Measurements from ENCODE around the gene BCO1.
A peak's percentile ranks its signal among the peaks of the same experiment; 100 is the strongest.

BCO1 gene

GRCh38 chr16:81232740-81233367 is 5.6 kb upstream of the BCO1 start:
- FAIRE-seq = no peak

DNA sequence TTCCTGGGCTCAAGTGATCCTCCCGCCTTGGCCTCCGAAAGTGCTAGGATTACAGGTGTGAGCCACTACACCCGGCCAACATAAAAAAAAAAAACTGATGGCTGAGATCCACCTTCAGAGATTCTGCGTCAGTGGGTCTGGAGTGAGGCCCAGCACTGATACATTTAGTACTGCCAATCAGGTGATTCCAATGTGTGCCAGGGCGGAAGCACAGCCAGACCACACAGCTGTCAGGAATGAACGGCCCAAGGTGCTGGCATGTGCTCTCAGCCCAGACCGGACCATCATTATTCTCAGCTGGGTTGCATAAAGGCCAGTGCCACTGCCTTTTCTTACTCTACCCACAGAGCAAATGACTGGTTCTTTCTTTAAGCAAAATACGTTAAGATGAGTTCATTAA is 1.2 kb upstream of the BCO1 start:
- no peak for FAIRE-seq
- peak; percentile 20 for DNase-seq (ENCODE audit: low spot score)

More at GRCh38 chr16:81232740-81233367, 5.6 kb upstream of the BCO1 start:
- DNase-seq (ENCODE audit: low spot score) = no peak

GRCh38 chr16:81237942-81238295 is 570 bp upstream of the BCO1 start:
- FAIRE-seq (no peak), DNase-seq (ENCODE audit: low spot score) (no peak)

DNA sequence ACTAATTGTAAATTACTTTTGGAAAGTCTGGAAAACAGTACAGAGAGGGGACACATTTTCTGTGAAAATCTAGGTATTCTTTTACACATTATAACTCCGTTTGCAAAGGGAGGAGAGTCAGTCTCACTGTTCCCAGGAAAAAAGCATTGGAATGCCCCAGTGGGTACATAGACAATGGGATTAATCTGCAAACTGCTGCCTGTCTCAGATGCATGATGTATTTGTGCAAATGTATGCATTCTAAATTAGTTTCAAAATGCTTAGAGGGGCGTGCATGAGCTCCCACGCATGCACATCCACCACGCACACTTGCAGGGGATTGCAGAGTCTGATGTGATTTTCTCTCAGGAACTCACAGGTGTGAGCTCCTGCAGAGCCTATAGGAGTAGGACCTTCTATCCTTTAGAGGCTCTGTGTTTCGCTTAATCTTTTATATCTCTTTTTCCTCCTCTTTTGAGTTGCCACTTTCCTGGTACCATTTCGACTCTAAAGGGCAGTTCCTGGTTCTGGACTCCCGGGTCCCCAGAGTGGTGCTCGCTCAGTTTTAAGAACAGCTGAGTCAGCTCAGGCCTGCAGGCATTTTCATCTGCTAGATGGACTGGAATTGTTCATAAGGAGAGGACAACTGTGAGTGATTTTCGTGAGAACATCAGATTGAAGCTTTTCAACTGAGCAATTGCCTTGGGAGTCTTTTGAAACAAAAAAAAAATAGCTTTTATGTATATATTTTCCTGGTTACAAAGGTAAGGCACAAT is 1.1 kb downstream of the BCO1 start:
- DNase-seq (ENCODE audit: low spot score) (no peak), FAIRE-seq (no peak)

DNA sequence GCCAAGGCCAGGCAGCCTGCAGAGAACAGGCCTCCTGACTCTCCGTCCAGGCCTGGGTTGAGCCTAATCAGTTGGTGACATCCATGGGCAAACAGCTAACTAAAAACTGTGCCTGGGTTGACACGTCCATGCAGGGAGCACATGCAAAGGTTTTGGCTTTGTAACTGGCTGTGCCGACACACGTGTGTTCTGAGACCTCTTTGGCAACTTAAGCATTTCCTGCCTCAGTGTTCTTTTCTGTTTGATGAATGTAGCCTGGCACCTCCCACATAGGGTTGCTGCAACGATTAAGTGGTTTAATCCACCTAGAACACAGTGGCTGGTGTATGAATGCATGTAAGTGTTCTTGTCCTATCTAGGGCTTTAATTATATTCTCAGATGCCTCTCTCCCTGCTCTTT is 3.2 kb downstream of the BCO1 start:
- DNase-seq (ENCODE audit: low spot score) (no peak), FAIRE-seq (no peak)

GRCh38 chr16:81242977-81243618 is 4.6 kb downstream of the BCO1 start:
- no peak for FAIRE-seq
- no peak for DNase-seq (ENCODE audit: low spot score)

DNA sequence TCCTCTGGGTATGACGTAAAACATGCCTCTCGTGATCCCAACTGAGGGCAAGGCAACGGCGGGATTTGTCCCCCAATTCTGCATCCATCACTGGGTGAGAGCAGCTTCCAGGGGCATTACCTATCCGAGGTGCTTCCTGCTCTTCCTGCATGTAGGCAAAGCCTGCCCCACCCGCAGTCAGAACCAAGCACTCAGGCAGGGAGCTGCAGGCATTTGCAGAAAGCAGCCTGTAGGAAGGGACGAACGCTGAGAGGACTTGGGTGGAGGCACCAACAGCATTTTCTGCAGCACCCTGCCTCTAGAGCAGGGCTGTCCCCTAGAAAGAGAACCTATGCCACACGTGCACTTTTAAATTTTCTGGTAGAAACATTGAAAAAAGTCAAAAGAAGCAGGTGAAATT is 5.5 kb downstream of the BCO1 start:
- DNase-seq (ENCODE audit: low spot score) (no peak), FAIRE-seq (no peak)

DNA sequence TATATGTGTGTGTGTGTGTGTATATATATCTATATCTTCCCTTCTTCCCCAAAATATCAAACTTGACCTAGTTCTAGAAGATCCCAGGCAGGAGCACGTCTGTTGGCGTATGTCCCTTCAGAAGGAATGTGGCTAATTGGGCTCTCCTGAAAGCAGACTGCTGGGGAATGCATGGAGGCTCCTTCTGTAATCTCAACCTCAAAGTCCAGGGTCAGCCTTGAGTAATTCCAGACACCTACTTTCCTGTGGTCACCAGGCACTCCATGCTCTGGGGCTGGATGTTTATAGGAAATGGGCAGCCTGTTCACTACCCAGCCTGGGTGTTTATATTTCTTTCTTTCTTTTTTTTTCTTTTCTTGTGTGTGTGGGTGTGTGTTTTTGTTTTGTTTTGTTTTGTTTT is 13.4 kb downstream of the BCO1 start:
- FAIRE-seq (no peak), DNase-seq (ENCODE audit: low spot score) (no peak)

GRCh38 chr16:81253141-81253540 is 14.7 kb downstream of the BCO1 start:
- no peak for FAIRE-seq
- no peak for DNase-seq (ENCODE audit: low spot score)

DNA sequence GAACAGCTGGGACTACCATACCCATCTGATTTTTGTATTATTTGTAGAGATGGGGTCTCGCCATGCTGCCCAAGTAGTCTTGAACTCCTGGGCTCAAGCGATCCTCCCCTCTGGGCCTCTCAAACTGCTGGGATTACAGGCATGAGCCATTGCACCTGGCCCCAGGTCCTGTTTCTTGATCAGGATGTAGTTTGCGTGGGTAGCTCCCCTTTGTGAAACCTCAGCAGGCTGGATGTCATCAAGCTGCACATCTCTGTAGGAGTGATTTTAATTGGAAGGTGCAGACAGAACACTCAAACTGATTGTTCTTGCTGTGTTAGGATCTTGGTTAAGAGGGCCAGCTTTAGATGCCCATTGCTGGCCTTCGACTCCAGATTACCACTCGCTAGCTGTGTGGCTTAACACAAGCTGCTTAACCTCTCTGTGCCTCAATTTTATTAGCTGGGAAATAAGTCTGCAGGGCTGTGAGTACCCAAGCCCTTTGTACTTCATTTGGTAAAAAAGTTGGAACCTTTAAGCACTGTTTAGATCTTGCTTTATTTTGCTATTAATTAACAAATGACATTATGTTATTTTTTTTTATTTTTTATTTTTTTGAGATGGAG is 16.5 kb downstream of the BCO1 start:
- no peak for DNase-seq (ENCODE audit: low spot score)
- FAIRE-seq = no peak

DNA sequence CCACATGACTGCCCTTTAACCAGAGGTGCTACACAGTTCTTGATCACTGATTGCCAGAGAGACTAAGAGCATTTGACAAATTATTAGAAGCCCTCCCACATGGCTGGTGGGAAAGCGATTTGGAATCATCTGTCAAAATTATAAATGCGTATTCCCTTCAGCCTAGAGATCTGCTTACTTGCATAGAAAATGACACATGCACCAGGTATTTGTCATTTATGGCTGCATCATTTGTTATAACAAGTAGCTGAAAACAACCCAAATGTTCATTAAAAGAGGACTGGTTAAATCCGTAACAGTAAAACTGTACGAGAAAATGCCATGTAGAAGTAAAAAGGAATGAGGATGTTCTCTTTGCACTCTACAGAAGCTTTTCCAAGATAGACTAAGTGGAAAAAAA is 21.4 kb downstream of the BCO1 start:
- DNase-seq (ENCODE audit: low spot score) (no peak), FAIRE-seq (no peak)

DNA sequence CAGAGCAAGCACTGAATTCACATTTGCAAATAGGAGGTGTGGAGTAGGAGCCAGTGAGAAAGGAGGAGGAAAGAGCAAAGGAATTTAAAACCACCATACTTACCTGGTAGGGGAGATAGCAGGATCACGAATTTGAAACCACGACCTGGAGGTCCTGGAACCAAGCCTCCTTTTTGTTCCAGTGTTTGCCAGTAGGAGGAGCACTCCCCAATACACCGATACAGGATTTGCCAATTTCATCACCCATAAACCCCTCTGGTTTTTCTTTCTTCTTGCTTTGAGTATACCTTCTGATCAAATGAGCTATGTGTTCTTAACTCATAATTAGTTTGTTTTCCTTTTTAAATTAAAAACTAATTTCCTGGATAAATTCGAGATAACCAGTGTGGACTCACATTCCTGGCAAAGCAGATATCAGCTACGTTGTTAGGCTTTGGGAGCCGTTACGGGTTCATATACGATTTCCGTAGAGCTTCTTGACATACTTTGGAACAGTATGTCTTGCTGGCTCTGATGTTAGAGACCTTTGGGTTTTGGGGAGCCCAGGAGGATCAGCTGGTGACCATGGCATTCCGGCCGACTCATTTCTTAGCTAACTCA is 22.7 kb downstream of the BCO1 start:
- FAIRE-seq (no peak), DNase-seq (ENCODE audit: low spot score) (peak; percentile 11)

GRCh38 chr16:81263470-81264220 is 25.2 kb downstream of the BCO1 start:
- no peak for DNase-seq (ENCODE audit: low spot score)
- FAIRE-seq = no peak

DNA sequence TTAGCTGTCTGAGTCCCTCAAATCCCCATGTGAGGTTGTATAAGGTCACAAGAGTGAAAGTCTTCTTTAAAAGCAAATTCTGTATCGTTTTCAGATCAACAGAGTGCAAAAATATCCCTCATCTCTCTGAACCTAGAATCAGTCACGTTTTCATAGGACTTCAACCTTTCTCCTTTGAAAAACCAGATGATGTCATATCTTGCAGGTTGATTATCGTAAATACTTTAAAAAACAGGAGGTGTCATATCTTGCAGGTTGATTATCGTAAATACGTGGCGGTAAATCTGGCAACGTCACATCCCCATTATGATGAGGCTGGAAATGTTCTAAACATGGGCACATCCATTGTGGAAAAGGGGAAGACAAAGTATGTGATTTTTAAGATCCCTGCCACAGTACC is 25.9 kb downstream of the BCO1 start:
- FAIRE-seq = no peak
- no peak for DNase-seq (ENCODE audit: low spot score)

- DNase-seq (ENCODE audit: low spot score) = no peak
Measured at GRCh38 chr16:81265052-81265451, 26.6 kb downstream of the BCO1 start.

GRCh38 chr16:81265658-81266451 is 27.4 kb downstream of the BCO1 start:
- FAIRE-seq (no peak), DNase-seq (ENCODE audit: low spot score) (no peak)

More at GRCh38 chr16:81265052-81265451, 26.6 kb downstream of the BCO1 start:
- FAIRE-seq = no peak

DNA sequence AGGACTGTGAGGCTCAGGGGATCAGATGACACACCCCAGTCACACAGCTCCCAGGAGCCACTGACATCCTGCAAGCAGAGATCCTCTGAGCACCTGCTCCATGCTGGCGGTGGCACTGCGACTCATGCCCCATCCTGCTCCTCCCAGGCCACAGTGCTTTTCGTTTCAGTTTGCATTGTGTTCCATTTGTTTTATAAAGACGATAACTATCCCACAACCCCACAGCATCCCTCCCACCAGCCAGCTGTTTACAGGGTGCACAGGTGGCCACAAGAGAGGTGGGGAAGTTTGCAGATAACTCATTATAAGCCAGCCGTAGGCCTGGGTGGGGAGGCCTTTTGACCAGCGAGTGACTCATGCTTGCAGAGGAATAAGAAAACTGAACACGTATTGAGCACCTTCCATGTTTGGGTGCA is 28.2 kb downstream of the BCO1 start:
- FAIRE-seq (no peak), DNase-seq (ENCODE audit: low spot score) (no peak)

DNA sequence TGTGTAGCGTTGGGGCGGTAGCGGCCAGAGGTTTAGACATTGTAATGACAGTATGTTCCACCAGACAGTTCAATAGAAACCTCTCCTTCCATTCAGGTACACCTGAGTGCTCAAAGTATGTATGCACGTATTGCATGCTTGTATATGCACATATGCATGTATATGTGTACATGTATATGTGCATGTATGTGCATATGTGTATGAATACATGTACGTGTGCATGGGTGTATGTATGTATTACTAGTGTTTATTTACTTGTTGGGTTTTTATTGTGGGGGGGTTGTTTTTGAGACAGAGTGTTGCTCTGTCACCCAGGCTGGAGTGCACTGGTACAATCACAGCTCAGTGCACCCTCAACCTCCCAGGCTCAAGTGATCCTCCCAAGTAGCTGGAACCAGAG is 30.0 kb downstream of the BCO1 start:
- DNase-seq (ENCODE audit: low spot score) (no peak), FAIRE-seq (no peak)

DNA sequence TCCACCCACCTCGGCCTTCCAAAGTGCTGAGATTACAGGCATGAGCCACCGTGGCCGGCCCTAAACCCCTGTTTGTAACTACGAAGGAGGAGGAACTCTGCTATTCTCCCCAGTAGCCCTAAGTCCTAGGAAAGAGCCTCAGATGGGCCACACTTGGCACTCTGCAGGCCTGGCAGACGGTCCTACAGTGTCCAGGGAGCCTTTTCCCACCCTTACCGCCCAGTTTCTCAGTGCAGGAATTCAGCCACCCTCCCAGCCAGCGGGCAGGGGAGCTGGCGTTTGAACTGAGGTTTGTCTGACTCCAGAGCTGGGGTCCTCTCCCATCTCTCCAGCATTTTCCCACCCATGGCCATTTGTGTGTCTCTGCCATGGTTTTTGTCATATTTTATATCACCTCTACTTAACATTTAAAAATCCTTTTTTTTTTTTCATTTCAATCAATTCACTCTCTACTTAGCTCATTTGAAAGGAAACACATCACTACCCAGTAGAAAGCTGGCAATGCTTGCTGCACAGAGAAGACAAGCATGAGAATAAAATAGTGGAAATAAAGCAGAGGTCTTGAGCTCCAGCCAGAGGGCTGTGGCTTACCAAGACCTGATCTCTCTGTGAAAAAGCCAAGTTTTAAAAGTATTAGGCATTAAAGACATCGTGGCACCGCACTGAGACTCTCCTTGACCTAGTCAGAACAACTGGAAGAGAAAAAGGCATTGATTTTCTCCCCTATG is 34.9 kb downstream of the BCO1 start:
- DNase-seq (ENCODE audit: low spot score) (no peak), FAIRE-seq (no peak)

DNA sequence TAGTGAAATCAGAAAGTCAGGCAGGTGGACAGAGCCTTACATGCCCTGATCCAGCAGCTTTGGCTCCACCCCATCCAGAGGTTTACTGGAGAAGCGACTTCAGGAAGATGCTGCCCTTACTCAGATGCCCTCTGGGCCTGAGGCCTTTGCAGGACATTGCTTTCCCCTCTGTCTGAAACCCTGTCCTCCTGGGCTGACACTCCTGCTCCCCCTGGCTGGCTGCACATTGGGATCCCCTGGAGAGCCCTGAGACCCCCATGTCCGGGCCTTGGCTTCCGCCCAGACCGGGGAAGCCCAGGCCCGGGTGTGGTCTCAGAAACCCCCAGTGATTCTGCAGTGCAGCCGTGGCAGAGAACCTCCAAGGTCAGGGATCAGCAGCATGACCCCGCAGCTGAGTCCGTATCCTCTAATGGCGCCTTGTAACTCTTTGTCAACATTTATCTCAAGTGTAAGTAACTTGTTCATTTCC is 36.6 kb downstream of the BCO1 start:
- no peak for DNase-seq (ENCODE audit: low spot score)

More for the DNA sequence above, 36.6 kb downstream of the BCO1 start:
- FAIRE-seq = no peak
